DMS 273 (cell line): ENCODE results near the gene C10orf67.
"Not testable (repeated sequence)": the region's sequence is repeated elsewhere in the genome, so short reads cannot be mapped to it uniquely, and the experiment has no call there.

ENCODE experiments used
- DNase-seq: peaks from one replicate; lab custom pipeline; 2025; ENCODE audit not compliant: unreplicated experiment; lab: John Stamatoyannopoulos, UW

C10orf67 gene

GRCh38 chr10:23362879-23363792 is 18.5 kb upstream of the C10orf67 start:
- no peak for DNase-seq

DNA sequence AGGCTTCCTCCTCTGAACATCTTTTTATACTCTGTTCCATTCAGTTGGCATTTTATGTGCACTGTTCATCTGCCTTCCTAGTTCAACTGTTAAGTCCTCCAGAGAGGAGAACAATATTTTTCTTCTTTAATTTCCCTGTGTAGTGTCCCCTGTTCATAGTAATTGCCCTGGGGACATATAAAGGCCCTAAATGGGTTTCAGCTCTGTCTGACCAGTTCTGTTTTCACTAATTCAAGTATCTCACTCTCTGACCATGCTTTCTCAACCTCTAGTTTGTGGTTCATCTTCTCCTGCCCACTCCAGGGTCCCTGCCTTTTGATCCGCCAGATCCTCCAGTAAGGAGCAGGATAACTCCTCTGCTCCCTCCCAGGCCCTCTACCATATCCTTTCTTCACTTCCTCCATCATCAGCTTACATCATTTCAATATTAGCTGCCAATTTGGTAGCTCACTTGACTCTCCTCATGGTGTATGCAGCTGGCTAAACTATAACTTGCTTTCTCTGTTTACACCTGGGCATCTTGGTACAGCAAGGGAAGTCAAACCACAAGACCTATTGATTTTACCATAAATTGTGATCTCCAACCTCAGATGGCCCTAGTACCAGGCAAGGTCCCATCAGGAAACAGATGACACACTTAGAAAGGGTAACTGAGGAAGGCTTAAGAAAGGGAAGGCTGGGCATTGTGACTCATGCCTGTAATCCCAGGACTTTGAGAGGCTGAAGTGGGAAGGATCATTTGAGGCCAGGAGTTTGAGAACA is 17.7 kb upstream of the C10orf67 start:
- no peak for DNase-seq

GRCh38 chr10:23361665-23362064 is 17.1 kb upstream of the C10orf67 start:
- DNase-seq: no peak

GRCh38 chr10:23359692-23360380 is 15.2 kb upstream of the C10orf67 start:
- no peak for DNase-seq

DNA sequence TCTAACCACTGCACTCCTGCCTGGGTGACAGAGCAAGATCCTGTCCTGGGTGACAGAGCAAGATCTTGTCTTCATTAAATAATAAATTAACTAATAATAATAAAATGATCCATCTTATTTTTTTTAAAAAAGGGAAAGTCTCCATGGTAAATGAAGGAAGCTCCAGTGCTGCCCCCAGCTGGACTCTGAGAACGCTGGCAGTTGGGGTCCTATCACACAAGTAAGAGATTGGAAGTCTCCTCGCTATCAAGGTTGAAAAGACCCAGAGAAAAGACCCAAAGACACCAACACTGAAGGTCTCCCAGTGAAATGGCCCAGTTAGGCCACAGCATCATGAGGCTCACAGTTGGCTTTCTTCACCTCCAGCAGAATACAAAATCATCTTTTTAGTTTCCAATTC is 13.8 kb upstream of the C10orf67 start:
- DNase-seq: no peak

DNA sequence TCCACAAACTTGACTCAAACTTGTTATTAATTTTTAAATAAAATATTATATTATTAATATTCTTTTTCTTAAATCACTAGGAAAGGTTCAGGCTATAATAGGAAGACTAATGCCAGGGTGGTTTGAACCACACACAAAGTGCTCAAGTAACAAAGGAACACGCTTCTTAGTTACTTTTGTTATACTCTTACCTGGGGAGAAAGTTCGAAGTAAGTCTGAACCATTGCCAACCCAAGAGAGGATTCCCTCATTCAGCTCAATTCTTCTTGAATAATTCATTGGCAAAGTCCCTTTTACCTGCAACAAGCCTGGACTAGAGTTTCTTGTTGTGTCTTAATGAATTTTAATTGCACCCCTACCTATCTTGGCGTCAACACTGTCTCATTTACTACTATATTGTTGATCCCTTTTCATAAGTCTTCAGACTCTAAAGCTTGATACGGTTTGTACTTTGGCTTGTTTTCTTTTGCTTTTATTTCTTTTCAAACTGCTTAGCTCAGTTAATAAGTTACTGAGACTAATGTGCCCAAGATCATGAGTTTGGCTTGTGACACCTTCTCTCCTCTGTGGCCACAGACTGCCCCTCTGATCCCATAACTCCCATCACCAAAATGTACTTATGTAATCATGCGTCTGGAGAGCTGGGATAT is 10.2 kb upstream of the C10orf67 start:
- DNase-seq: no peak

DNA sequence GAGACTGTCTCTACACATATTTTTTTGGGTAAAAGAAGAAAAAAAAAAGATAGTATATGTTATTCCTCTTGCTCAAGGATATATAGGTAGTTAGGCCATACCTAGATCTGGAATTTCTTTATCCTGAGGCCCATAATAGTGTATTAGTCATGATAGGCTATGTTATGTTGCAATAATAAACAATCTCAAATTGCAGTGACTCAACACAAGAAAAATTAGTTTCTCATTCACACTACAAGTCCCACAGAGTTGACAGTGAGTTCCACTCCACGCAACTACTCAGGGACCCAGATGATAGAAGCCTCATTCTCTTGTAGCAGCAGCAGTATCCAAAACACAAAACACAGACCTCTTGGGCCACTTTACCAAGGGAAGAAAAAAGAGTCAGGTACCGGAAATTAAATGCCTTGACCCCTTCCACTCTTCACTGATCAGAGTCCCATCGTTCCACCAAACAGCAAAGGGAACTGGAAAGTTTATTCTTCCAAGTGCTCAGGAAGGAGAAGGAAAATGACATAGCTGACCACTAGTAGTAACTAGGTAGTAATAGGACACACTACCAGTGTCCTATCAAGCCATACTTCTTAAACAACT is 7.4 kb upstream of the C10orf67 start:
- no peak for DNase-seq

- DNase-seq: not testable (repeated sequence)
These were observed 6.1 kb upstream of the C10orf67 start for GRCh38 chr10:23350706-23351105.

- DNase-seq: peak; percentile 18
These were observed 1.3 kb upstream of the C10orf67 start for GRCh38 chr10:23345861-23346260.

GRCh38 chr10:23343591-23344240 is 881 bp downstream of the C10orf67 start:
- DNase-seq: peak; percentile 81

- no peak for DNase-seq
These were observed 2.2 kb downstream of the C10orf67 start for GRCh38 chr10:23342213-23342884.

- DNase-seq: no peak
These were observed 3.6 kb downstream of the C10orf67 start for GRCh38 chr10:23341004-23341403.

GRCh38 chr10:23340354-23340753 is 4.2 kb downstream of the C10orf67 start:
- DNase-seq: no peak

DNA sequence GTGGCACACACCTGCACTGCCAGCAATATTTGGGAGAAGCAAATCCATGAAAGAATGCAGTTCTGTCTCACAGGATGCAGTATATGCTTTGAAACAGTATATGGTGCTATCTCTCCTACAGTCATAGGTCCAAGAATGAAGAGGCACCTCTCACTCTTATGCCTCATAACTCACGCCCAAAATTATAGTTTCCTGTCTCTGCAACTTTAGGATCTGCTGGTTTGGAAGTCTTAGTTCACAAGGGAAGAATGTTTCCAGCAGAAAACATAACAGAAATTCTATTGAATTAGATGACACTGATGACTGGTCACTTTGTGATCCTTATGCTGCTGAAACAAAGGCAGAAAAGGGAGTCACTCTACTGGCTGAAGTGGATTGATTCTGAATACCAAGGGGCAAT is 5.7 kb downstream of the C10orf67 start:
- DNase-seq: no peak

- DNase-seq: no peak
These were observed 6.3 kb downstream of the C10orf67 start for GRCh38 chr10:23338155-23338828.

- DNase-seq: no peak
These were observed 7.0 kb downstream of the C10orf67 start for GRCh38 chr10:23337616-23338015.

DNA sequence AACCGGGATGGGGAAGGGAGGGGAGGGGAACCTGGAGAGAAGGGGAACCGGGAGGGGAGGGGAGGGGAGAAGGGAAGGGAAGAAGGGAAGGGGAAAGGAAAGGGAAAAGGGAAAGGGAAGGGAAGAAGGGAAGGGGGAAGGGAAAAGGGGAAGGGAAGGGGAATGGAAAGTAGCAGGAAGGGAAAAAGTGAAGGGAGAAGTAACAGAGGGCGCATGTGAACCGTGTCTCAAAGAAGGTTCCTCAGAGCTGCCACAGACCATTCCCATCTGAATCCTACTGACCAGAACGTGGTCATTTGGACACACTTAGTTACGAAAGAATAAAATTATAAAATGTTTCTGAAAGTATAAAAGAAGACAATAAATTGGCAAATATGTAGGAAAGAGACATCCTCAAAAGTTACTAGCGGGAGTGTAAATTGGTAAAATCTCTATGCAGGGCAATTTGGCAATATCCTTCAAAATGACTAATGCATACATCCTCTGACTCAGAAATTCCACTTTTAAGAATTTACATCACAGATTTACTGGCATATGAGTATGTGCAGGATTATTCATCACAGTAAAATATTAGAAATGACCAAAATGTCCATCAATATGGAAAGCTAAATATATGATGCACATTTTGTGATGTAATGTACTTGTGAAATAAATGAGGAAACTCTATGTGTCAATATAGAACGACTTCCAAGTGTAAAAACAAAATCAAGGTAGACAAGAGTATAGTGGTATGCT is 12.9 kb downstream of the C10orf67 start:
- DNase-seq: no peak

GRCh38 chr10:23330948-23331347 is 13.6 kb downstream of the C10orf67 start:
- DNase-seq: no peak
